NCI-H1092 (cell line): ENCODE results near the gene MEGF6.

Experiments used
- DNase-seq: peaks from one replicate; lab custom pipeline; 2025; lab: John Stamatoyannopoulos, UW

The MEGF6 gene

GRCh38 chr1:3440300-3440681 is 171.0 kb downstream of the MEGF6 start:
- DNase-seq, result no peak
